WERI-Rb-1 (cell line): ENCODE data around the gene AMOT.

Experiments
- DNase-seq: peaks from one replicate; pipeline ENCODE4 v3.0.0-alpha.2; 2020
- H3K27ac ChIP-seq: fragments of 250-450 bp; sonication (Bioruptor Pico); 2 replicates; pipeline ENCODE4 v1.5.1; 2020; ENCODE audit warnings: mild to moderate bottlenecking, moderate library complexity
- H3K27me3 ChIP-seq: fragments of 250-450 bp; sonication (Bioruptor Pico); 2 replicates; pipeline ENCODE4 v1.5.1; 2021; ENCODE audit warnings: mild to moderate bottlenecking, low read depth, moderate library complexity; ENCODE audit not compliant: insufficient read depth, severe bottlenecking
- H3K36me3 ChIP-seq: fragments of 250-450 bp; sonication (Bioruptor Pico); 2 replicates; pipeline ENCODE4 v1.5.1; 2020; ENCODE audit warnings: mild to moderate bottlenecking, moderate library complexity
- H3K4me3 ChIP-seq: 2 replicates; pipeline ENCODE4 v1.5.1; 2011; ENCODE audit warnings: low read depth, mild to moderate bottlenecking, control low read depth, low read length
- H3K9me3 ChIP-seq: fragments of 250-450 bp; sonication (Bioruptor Pico); 2 replicates; pipeline ENCODE4 v1.5.1; 2021; ENCODE audit warnings: mild to moderate bottlenecking, moderate library complexity; ENCODE audit not compliant: severe bottlenecking
- TF ChIP-seq, protein P1 (sequence below): IDR thresholded peaks from 2 replicates; pipeline ENCODE4 v1.5.1; 2011; ENCODE audit warnings: low read depth, mild to moderate bottlenecking, control low read depth, inconsistent platforms, low read length

The AMOT gene

DNA sequence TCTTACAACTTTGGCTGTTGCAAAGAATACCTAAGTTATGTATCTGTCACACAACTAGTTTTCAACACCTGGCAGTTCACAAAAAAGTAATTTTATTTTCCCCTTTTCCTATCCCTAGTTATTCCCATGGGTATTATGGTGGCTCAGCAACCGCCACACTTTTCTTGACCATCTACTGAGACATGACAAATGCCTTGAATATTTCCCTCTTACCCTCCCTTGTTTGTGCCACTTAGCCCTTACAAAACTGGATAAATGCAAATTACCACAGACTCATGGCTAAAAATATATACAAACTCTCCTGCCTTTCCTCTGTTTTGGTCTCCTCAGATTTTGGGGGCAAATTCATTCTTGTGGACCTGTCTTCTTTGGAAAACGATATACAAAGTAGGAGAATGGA lies 72.1 kb downstream of the AMOT start:
- Histone ChIP-seq H3K27me3 (peaks cover 8% of the 10 kb centered on the region), H3K9me3 (no peaks in the 10 kb centered on the region), H3K27ac (no peak overlapping the region), H3K4me3 (no peak overlapping the region), H3K36me3 (no peaks in the 10 kb centered on the region)
- no peak for DNase-seq
- TF ChIP-seq, protein P1, sequence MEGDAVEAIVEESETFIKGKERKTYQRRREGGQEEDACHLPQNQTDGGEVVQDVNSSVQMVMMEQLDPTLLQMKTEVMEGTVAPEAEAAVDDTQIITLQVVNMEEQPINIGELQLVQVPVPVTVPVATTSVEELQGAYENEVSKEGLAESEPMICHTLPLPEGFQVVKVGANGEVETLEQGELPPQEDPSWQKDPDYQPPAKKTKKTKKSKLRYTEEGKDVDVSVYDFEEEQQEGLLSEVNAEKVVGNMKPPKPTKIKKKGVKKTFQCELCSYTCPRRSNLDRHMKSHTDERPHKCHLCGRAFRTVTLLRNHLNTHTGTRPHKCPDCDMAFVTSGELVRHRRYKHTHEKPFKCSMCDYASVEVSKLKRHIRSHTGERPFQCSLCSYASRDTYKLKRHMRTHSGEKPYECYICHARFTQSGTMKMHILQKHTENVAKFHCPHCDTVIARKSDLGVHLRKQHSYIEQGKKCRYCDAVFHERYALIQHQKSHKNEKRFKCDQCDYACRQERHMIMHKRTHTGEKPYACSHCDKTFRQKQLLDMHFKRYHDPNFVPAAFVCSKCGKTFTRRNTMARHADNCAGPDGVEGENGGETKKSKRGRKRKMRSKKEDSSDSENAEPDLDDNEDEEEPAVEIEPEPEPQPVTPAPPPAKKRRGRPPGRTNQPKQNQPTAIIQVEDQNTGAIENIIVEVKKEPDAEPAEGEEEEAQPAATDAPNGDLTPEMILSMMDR = no peak

DNA sequence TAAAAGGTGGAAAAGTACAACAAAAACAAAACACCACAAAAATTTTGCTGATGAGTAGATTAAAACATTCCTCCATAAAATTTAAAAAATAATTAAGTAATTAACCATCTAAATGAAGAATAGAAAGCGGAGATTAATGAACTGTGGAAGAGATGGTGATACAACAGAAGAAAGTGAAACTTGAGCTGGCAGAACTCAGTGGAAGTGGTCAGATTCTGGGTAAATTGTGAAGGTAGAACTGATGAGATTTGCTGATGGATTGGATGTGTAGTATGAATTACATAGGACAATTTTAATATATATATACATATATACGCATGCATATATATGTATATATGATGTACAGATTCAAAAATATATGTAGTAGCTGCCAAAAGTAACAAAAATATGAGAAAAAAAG lies 73.9 kb downstream of the AMOT start:
- TF ChIP-seq, protein P1 = no peak
- DNase-seq = no peak
- Histone ChIP-seq H3K36me3 (no peaks in the 10 kb centered on the region), H3K27me3 (peaks cover 8% of the 10 kb centered on the region), H3K27ac (no peak overlapping the region), H3K4me3 (no peak overlapping the region), H3K9me3 (no peaks in the 10 kb centered on the region)

DNA sequence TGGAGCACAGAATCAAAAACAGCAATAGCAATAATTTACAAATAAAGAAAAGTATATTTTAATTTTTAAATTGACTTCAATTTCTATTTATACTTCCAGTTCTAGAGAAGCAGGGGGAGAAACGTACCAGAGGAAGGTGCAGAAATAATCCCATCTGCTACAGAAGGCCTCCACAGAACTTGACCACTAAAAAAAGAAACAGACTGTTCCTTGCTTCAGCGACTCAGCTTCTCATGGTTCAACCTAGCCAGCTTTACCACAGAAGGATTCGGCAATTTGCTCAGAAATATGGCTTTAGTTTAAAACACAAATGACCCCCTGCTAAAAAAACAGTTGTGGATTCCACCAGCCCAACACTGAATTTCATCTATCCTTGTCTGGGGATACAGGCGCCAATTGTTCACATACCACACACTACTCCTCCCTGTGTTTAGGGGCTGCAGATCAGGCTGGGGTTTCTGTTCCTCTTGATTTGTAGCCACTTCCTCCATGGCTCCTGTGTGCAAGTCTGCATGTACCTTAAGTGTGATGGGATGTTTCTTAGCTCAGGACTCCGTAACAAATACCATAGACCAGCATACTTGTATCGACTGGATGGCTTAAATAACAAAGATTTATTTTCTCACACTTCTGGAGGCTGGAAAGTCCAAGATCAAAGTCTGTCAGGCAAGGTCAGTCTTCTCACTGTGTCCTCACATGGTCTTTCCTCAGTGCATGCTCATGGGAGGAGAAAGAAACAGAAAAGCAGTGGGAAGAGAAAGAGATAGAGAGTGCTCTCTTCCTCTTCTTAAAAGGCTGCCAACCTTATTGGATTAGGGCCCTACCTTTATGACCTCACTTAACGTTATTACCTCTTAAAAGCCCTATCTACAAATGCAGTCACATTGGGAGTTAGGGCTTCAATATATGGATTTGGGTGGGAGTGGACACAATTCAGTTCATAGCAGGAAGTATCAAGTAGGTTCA lies 79.1 kb downstream of the AMOT start:
- no peak overlapping the region for H3K4me3 ChIP-seq
- no peak overlapping the region for H3K27ac ChIP-seq
- H3K36me3 ChIP-seq = no peaks in the 10 kb centered on the region
- TF ChIP-seq, protein P1 = no peak
- DNase-seq = no peak
- peaks cover 4% of the 10 kb centered on the region for H3K27me3 ChIP-seq
- H3K9me3 ChIP-seq = no peaks in the 10 kb centered on the region

DNA sequence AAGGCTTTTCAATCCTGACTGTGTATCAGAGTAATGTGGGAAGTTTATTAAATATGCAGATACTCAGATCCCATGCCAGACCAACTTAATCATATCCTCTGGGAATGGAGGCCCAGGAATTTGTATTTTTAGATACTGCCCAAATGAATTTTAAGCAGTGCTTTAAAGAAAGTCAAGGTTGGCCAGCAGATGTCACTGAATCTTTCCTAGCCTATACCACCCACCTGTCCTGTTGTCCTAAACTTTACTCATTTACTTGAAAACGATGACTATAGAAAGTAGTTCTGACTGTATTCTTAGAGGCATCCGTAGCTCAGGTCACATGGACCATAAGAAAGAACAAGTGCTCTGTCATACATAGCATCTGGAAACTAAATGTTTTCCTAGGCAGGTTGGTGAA lies 79.9 kb downstream of the AMOT start:
- no peak overlapping the region for H3K27ac ChIP-seq
- H3K27me3 ChIP-seq = peaks cover 4% of the 10 kb centered on the region
- no peaks in the 10 kb centered on the region for H3K9me3 ChIP-seq
- no peaks in the 10 kb centered on the region for H3K36me3 ChIP-seq
- TF ChIP-seq, protein P1 = no peak
- no peak overlapping the region for H3K4me3 ChIP-seq
- DNase-seq = no peak

DNA sequence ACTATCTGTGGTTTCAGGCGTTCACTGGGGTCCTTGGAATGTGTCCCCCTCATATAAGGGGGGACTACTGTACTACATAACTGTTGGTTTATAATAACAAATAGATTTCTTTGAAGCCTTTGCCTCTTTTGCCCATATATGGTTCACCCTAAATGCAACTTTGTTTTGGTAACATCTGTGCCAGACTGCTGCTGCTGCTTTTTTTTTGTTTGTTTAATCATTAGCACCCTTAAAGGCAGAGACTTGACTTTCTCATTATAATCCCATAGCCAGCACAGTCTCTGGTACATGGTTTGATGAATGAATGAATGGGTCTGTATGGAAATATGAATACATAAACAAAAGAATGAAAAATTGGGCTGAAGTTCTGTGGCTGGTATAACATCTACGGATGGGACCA lies 80.7 kb downstream of the AMOT start:
- no peak for DNase-seq
- H3K36me3 ChIP-seq = no peaks in the 10 kb centered on the region
- peaks cover 5% of the 10 kb centered on the region for H3K27me3 ChIP-seq
- H3K4me3 ChIP-seq = no peak overlapping the region
- no peak overlapping the region for H3K27ac ChIP-seq
- TF ChIP-seq, protein P1 = no peak
- no peaks in the 10 kb centered on the region for H3K9me3 ChIP-seq
